ENCODE data around the gene TEKTIP1.
"Not testable (repeated sequence)": the region's sequence is repeated elsewhere in the genome, so short reads cannot be mapped to it uniquely, and the experiment has no call there.

Gene TEKTIP1

DNA sequence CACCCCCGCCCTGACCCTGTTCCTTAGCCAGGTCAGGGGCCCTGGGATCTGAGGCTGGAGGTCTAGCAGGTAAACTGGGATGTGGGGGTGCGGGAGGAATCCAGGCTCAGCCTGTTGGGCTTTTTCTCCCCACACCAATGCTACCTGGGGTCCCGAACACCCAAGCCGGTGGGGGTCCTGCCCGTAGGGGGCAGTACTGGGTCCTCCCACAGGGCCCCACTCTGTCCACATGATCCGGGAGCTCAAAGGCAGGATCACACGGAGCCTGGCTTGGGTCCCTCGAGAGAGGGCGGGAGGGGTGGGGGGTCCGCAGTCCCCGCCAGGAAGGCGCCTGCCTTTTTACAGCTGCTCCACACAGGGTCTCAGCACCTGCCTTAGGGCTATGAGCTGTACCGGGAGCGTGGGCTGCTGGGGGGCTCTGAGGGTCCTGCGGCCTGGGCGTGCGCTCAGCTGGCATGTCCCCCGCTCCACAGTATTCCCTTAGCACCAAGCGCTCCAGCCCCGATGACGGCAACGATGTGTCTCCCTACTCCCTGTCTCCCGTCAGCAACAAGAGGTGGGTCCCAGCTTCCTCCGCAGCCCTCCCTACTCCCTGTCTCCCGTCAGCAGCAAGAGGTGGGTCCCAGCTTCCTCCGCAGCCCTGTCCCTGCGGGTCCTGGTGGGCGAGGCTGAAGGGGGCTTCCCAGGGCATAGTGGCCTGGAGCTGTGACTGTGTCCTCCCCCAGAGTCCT is 12.3 kb upstream of the TEKTIP1 start:
- no peak for DNase-seq (ENCODE audit: low read depth)
- TF ChIP-seq, protein P1, sequence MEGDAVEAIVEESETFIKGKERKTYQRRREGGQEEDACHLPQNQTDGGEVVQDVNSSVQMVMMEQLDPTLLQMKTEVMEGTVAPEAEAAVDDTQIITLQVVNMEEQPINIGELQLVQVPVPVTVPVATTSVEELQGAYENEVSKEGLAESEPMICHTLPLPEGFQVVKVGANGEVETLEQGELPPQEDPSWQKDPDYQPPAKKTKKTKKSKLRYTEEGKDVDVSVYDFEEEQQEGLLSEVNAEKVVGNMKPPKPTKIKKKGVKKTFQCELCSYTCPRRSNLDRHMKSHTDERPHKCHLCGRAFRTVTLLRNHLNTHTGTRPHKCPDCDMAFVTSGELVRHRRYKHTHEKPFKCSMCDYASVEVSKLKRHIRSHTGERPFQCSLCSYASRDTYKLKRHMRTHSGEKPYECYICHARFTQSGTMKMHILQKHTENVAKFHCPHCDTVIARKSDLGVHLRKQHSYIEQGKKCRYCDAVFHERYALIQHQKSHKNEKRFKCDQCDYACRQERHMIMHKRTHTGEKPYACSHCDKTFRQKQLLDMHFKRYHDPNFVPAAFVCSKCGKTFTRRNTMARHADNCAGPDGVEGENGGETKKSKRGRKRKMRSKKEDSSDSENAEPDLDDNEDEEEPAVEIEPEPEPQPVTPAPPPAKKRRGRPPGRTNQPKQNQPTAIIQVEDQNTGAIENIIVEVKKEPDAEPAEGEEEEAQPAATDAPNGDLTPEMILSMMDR (IDR thresholded peaks at IDR 0.05; ENCODE audit: insufficient read depth, low read depth, low read length, missing control alignments): no peak
- no peak overlapping the region for H3K4me3 ChIP-seq (ENCODE audit: low read length)

DNA sequence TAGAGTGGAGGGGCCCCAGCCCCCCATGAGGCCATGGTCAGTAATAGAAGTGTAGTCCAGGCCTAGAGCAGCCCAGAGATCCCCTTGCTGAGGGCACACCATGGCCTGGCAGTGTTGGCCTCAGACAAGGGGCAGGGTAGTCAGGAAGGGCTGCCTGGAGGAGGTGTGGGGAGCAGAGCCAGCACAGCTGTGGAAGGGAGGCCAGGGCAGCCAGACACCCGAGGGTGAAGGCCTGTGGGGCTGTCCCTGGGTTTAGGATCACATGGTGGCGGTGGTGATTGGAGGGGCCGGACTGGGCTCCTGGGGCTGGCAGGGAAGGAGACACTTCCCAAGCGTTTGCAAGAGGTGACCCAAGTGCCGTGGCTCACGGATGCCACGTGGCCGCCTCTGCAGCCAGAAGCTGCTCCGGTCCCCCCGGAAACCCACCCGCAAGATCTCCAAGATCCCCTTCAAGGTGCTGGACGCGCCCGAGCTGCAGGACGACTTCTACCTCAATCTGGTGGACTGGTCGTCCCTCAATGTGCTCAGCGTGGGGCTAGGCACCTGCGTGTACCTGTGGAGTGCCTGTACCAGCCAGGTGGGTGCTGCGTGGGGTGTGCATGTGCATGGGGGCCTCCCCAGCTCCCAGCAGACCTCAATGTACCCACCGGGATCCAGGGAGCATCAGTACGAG is 11.6 kb upstream of the TEKTIP1 start:
- no peak for DNase-seq (ENCODE audit: low read depth)
- TF ChIP-seq, protein P1 (IDR thresholded peaks at IDR 0.05; ENCODE audit: insufficient read depth, low read depth, low read length, missing control alignments): no peak
- no peak overlapping the region for H3K4me3 ChIP-seq (ENCODE audit: low read length)

DNA sequence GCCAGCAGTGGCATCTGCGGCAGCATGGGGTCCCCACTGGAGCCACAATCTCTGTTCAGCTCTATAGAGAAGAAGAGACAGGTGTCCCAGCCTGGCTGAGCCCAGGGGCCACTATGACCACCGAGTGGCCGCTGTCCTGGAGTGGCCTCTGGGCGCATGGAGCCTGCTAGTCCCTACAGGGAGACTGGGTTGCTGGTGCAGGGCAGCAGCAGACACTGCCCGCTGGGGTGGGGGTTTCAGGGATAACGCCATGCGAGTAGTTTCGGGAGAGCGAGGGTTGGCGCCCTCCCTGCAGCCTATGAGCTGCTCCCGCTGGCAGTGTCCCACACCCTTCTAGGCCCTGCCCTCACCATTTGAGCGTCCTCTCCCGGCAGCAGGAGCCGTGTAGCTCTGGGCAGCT is 10.9 kb upstream of the TEKTIP1 start:
- no peak for DNase-seq (ENCODE audit: low read depth)
- H3K4me3 ChIP-seq (ENCODE audit: low read length): no peak overlapping the region
- TF ChIP-seq, protein P1 (IDR thresholded peaks at IDR 0.05; ENCODE audit: insufficient read depth, low read depth, low read length, missing control alignments): no peak

DNA sequence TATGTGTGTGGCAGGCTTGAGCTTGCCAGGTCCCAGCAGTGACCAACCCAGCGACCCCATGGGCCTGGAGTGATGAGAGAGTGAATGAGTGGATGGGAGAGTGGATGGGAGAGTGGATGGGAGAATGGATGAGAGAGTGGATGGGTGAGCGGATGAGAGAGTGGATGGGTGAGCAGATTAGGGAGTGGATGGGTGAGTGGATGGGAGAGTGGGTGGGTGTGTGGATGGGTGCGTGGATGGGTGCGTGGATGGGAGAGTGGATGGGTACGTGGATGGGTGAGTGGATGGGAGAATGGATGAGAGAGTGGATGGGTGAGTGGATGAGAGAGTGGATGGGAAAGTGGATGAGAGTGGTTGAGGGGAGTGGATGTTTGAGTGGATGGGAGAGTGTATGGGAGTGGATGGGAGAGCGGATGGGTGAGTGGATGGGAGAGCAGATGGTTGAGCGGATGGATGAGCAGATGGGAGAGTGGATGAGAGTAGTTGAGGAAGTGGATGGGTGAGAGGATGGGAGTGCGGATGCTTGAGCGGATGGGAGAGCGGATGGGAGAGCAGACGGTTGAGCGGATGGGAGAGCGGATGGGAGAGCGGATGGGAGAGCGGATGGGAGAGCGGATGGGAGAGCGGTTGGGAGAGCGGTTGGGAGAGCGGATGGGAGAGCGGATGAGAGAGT is 10.3 kb upstream of the TEKTIP1 start:
- DNase-seq (ENCODE audit: low read depth): no peak
- no peak overlapping the region for H3K4me3 ChIP-seq (ENCODE audit: low read length)
- TF ChIP-seq, protein P1 (IDR thresholded peaks at IDR 0.05; ENCODE audit: insufficient read depth, low read depth, low read length, missing control alignments): no peak

DNA sequence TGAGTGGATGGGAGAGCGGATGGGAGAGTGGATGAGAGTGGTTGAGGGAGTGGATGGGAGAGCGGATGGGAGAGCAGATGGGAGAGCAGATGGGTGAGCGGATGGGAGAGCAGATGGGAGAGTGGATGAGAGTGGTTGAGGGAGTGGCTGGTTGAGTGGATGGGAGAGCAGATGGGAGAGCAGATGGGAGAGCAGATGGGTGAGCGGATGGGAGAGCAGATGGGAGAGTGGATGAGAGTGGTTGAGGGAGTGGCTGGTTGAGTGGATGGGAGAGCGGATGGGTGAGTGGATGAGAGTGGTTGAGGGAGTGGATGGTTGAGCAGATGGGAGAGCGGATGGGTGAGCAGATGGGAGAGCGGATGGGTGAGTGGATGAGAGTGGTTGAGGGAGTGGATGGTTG is 9.7 kb upstream of the TEKTIP1 start:
- not testable (repeated sequence) for H3K4me3 ChIP-seq (ENCODE audit: low read length); DNase-seq (ENCODE audit: low read depth)

DNA sequence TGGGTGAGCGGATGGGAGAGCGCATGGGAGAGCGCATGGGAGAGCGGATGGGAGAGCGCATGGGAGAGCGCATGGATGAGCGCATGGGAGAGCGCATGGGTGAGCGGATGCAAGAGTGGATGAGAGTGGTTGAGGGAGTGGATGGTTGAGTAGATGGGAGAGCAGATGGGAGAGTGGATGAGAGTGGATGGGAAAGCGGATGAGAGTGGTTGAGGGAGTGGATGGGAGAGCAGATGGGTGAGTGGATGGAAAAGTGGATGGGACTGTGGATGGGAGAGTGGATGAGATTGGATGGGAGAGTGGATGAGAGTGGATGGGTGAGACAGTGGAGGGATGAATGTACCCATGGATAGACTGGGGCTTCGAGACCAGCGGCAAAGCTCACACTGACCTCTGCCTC is 8.6 kb upstream of the TEKTIP1 start:
- TF ChIP-seq, protein P1 (IDR thresholded peaks at IDR 0.05; ENCODE audit: insufficient read depth, low read depth, low read length, missing control alignments): no peak
- no peak overlapping the region for H3K4me3 ChIP-seq (ENCODE audit: low read length)
- no peak for DNase-seq (ENCODE audit: low read depth)

DNA sequence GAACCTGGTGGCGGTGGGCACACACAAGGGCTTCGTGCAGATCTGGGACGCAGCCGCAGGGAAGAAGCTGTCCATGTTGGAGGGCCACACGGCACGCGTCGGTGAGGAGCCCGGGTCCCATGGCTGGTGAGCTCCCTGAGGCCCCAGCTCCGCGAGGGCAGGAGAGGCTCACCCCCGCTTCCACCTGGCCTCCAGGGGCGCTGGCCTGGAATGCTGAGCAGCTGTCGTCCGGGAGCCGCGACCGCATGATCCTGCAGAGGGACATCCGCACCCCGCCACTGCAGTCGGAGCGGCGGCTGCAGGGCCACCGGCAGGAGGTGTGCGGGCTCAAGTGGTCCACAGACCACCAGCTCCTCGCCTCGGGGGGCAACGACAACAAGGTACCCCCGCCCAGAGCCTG is 7.3 kb upstream of the TEKTIP1 start:
- no peak overlapping the region for H3K4me3 ChIP-seq (ENCODE audit: low read length)
- no peak for DNase-seq (ENCODE audit: low read depth)
- TF ChIP-seq, protein P1 (IDR thresholded peaks at IDR 0.05; ENCODE audit: insufficient read depth, low read depth, low read length, missing control alignments): no peak
